ENCODE results near the gene GDE1.

GRCh38 chr16:19502395-19503131 lies 19.3 kb downstream of the GDE1 start:
- TF ChIP-seq, protein P1, sequence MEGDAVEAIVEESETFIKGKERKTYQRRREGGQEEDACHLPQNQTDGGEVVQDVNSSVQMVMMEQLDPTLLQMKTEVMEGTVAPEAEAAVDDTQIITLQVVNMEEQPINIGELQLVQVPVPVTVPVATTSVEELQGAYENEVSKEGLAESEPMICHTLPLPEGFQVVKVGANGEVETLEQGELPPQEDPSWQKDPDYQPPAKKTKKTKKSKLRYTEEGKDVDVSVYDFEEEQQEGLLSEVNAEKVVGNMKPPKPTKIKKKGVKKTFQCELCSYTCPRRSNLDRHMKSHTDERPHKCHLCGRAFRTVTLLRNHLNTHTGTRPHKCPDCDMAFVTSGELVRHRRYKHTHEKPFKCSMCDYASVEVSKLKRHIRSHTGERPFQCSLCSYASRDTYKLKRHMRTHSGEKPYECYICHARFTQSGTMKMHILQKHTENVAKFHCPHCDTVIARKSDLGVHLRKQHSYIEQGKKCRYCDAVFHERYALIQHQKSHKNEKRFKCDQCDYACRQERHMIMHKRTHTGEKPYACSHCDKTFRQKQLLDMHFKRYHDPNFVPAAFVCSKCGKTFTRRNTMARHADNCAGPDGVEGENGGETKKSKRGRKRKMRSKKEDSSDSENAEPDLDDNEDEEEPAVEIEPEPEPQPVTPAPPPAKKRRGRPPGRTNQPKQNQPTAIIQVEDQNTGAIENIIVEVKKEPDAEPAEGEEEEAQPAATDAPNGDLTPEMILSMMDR (conservative IDR thresholded peaks at IDR 0.05; ENCODE audit: low read depth, low read length): peak; percentile 69
- TF ChIP-seq CEBPB (IDR thresholded peaks at IDR 0.05; ENCODE audit: low read depth, low read length) (no peak), POLR2A (IDR thresholded peaks at IDR 0.05; ENCODE audit: low read depth, low read length) (no peak), RAD21 (IDR thresholded peaks at IDR 0.05; ENCODE audit: low read length) (peak; percentile 68), RFX5 (IDR thresholded peaks at IDR 0.05; ENCODE audit: low read depth, low read length) (no peak), ELK1 (IDR thresholded peaks at IDR 0.05; ENCODE audit: borderline replicate concordance, low read depth, low read length) (no peak), BHLHE40 (IDR thresholded peaks at IDR 0.05; ENCODE audit: low read depth, low read length) (no peak), FOS (IDR thresholded peaks at IDR 0.05; ENCODE audit: low read depth, low read length) (no peak), SMC3 (IDR thresholded peaks at IDR 0.05; ENCODE audit: low read depth, low read length) (peak; percentile 60), MAFK (IDR thresholded peaks at IDR 0.05; ENCODE audit: low read depth, low read length) (no peak), RCOR1 (IDR thresholded peaks at IDR 0.05; ENCODE audit: insufficient replicate concordance, low read length) (no peak), CHD1 (IDR thresholded peaks at IDR 0.05; ENCODE audit: low read depth, low read length) (no peak)
- TF ChIP-seq, protein P2, sequence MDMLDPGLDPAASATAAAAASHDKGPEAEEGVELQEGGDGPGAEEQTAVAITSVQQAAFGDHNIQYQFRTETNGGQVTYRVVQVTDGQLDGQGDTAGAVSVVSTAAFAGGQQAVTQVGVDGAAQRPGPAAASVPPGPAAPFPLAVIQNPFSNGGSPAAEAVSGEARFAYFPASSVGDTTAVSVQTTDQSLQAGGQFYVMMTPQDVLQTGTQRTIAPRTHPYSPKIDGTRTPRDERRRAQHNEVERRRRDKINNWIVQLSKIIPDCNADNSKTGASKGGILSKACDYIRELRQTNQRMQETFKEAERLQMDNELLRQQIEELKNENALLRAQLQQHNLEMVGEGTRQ (IDR thresholded peaks at IDR 0.05; ENCODE audit: low read depth, low read length): no peak

All from IMR-90 (cell line).